ENCODE measurements around the gene EVI5L.

DNA sequence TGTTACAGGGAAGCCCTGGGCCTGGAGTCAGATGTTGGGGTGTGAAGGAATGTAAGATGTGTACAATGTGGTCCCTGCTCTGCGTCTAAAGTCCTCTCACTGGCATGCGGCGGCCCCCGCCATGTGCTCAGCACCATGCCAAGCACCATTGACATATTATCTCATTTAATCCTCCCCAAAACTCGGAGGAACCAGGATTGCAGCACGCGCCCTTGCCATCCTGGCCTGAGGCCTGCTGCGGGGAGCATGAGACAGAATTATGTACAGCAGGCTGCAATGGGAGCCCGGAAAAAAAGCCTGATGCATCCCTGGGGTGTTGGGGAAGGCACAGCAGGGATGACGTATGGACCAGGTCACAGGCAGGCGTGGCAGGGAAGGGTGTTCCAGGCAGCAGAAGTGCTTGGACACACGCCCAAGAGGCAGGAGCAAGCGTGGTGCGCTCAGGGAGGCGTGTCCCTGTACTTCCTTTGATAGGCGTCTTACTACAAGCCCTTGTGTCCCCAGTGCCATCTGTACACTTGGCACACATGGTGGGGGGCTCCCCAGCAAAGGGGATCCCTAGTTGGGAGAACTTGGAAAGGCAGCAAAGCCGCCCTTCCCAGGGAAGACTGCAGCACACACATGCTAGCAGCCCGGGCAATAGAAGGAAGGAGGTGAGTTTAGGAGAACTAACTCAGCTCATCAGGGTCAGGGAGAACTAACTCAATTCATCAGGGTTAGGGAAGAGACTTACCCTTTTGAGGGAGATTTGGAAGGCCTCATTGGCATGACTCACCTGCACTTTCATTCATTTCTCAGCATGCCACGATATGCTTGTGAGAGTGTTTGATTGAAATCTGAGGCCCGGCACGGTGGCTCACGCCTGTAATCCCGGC, 3.4 kb downstream of the EVI5L start:
- no peak for TF ChIP-seq POLR2A (IDR thresholded peaks at IDR 0.05)
- TF ChIP-seq, protein P1, sequence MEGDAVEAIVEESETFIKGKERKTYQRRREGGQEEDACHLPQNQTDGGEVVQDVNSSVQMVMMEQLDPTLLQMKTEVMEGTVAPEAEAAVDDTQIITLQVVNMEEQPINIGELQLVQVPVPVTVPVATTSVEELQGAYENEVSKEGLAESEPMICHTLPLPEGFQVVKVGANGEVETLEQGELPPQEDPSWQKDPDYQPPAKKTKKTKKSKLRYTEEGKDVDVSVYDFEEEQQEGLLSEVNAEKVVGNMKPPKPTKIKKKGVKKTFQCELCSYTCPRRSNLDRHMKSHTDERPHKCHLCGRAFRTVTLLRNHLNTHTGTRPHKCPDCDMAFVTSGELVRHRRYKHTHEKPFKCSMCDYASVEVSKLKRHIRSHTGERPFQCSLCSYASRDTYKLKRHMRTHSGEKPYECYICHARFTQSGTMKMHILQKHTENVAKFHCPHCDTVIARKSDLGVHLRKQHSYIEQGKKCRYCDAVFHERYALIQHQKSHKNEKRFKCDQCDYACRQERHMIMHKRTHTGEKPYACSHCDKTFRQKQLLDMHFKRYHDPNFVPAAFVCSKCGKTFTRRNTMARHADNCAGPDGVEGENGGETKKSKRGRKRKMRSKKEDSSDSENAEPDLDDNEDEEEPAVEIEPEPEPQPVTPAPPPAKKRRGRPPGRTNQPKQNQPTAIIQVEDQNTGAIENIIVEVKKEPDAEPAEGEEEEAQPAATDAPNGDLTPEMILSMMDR (IDR thresholded peaks at IDR 0.05) = no peak
